NB4 (cell line): Measurements from ENCODE around the gene NTNG2.

Experiments used
- POLR2A ChIP-seq: IDR thresholded peaks from 2 replicates; pipeline ENCODE4 v1.6.1; 2011; ENCODE audit warnings: mild to moderate bottlenecking; ENCODE audit not compliant: insufficient read length; ENCODE audit errors: extremely low read depth
- TF ChIP-seq, protein P1 (sequence below): IDR thresholded peaks from one replicate; pipeline ENCODE4 v1.5.1; 2012; ENCODE audit warnings: low read depth, low read length
- TF ChIP-seq, protein P2 (sequence below): IDR thresholded peaks from 2 replicates; pipeline ENCODE4 v1.6.1; 2011; ENCODE audit warnings: low read depth, low read length

DNA sequence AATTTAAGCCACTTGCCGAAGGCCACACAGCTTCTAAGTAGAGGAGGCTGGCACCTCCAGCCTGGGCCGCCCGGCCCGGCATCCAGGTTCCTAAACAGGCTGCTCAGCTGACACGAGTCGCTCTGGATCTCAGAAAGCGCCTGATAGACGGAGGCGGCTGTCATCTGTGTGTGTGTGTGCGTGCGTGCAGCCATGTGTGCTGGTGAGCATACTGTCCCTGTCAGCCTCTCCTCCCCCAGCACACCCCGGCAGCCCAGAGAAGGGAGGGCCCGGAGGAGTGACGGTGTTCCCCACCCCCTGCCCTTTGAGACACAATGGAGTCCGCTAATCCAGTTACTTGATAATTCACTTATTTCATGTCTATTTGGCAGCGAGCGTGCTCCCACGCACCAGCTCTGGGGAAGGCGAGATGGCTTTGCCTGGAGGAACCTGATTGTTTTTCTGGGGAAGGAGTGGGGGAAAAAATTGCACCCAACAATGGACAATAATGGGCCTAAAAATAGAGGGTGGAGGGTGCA is 20.0 kb downstream of the NTNG2 start:
- TF ChIP-seq, protein P1, sequence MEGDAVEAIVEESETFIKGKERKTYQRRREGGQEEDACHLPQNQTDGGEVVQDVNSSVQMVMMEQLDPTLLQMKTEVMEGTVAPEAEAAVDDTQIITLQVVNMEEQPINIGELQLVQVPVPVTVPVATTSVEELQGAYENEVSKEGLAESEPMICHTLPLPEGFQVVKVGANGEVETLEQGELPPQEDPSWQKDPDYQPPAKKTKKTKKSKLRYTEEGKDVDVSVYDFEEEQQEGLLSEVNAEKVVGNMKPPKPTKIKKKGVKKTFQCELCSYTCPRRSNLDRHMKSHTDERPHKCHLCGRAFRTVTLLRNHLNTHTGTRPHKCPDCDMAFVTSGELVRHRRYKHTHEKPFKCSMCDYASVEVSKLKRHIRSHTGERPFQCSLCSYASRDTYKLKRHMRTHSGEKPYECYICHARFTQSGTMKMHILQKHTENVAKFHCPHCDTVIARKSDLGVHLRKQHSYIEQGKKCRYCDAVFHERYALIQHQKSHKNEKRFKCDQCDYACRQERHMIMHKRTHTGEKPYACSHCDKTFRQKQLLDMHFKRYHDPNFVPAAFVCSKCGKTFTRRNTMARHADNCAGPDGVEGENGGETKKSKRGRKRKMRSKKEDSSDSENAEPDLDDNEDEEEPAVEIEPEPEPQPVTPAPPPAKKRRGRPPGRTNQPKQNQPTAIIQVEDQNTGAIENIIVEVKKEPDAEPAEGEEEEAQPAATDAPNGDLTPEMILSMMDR, result no peak
- TF ChIP-seq POLR2A, result no peak
- TF ChIP-seq, protein P2, sequence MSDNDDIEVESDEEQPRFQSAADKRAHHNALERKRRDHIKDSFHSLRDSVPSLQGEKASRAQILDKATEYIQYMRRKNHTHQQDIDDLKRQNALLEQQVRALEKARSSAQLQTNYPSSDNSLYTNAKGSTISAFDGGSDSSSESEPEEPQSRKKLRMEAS, result no peak
